ENCODE results near the gene TES. TPM values are rescaled to one million over a fixed set of nuclear protein-coding genes. Genes with fewer than 3 reads are reported as not detected.

TES gene
- total RNA-seq, 1 experiment from 2014 or later, result 120 TPM

- H3K4me2 ChIP-seq (ENCODE audit: low read length), result 0 out of 2 replicates have a peak overlapping the region, but pooled peaks have one; percentile 12
Measured at GRCh38 chr7:116265881-116266280, 55.5 kb downstream of the TES start.

GRCh38 chr7:116269466-116269865, 59.1 kb downstream of the TES start:
- H3K9ac ChIP-seq (ENCODE audit: low read length), result peak overlapping the region; percentile 3; the same call in 1 of the 2 replicates
- ChIA-PET POLR2A (ENCODE audit: unreplicated experiment) (no interaction called here), CTCF (no interaction called here)
- H3K36me3 ChIP-seq (ENCODE audit: low read depth, low read length), result no peaks in the 10 kb centered on the region
- no peaks in the 10 kb centered on the region for H3K9me2 ChIP-seq (replicated peaks; ENCODE audit: low read length)
- intact Hi-C loops (cut with micrococcal nuclease), result no loop called here
- no peaks in the 10 kb centered on the region for H3K79me2 ChIP-seq (ENCODE audit: low read length)
- ATAC-seq (peak; percentile 9; the same call in 1 of the 2 replicates), DNase-seq (peak; percentile 70)
- TF ChIP-seq CTCF (conservative IDR thresholded peaks at IDR 0.05; ENCODE audit: low read depth, low read length) (no peak), EZH2phosphoT487 (IDR thresholded peaks at IDR 0.05; ENCODE audit: borderline replicate concordance, low read length) (no peak), EZH2 (IDR thresholded peaks at IDR 0.05; ENCODE audit: low read length, unreplicated experiment) (no peak)
- peak overlapping the region; percentile 40 for H3K4me2 ChIP-seq (ENCODE audit: low read length)
- no peaks in the 10 kb centered on the region for H4K20me1 ChIP-seq (ENCODE audit: low read length)
- H2AFZ ChIP-seq (ENCODE audit: low read length), result peak overlapping the region; percentile 29; the same call in 1 of the 2 replicates
- no TSS peak for BruUV-seq (replicated peaks)
- peak overlapping the region; percentile 96 for H3K27ac ChIP-seq (ENCODE audit: low read length)
- H3F3A ChIP-seq (ENCODE audit: low read length, unreplicated experiment), result peaks cover 21% of the 10 kb centered on the region
- H3K9me3 ChIP-seq (ENCODE audit: low read length), result no peaks in the 10 kb centered on the region
- no peaks in the 10 kb centered on the region for H3K27me3 ChIP-seq (ENCODE audit: low read length)
- H3K4me1 ChIP-seq (ENCODE audit: insufficient read depth, low read length), result peaks cover 67% of the 10 kb centered on the region
- no peak overlapping the region for H3K4me3 ChIP-seq (ENCODE audit: low read length)

More at GRCh38 chr7:116265881-116266280, 55.5 kb downstream of the TES start:
- DNase-seq (peak; percentile 48), ATAC-seq (peak; percentile 28)
- no peaks in the 10 kb centered on the region for H3K9me2 ChIP-seq (replicated peaks; ENCODE audit: low read length)
- H3K27me3 ChIP-seq (ENCODE audit: low read length), result no peaks in the 10 kb centered on the region
- peak overlapping the region; percentile 37; the same call in 1 of the 2 replicates for H2AFZ ChIP-seq (ENCODE audit: low read length)
- no peaks in the 10 kb centered on the region for H3K79me2 ChIP-seq (ENCODE audit: low read length)
- no peaks in the 10 kb centered on the region for H3K36me3 ChIP-seq (ENCODE audit: low read depth, low read length)
- ChIA-PET CTCF (no interaction called here), POLR2A (ENCODE audit: unreplicated experiment) (no interaction called here)
- peak overlapping the region; percentile 31 for H3K27ac ChIP-seq (ENCODE audit: low read length)
- H3K9ac ChIP-seq (ENCODE audit: low read length), result no peak overlapping the region
- BruUV-seq (replicated peaks), result no TSS peak
- no peaks in the 10 kb centered on the region for H3F3A ChIP-seq (ENCODE audit: low read length, unreplicated experiment)
- peaks cover 36% of the 10 kb centered on the region for H3K4me1 ChIP-seq (ENCODE audit: insufficient read depth, low read length)
- intact Hi-C loops (cut with micrococcal nuclease), result no loop called here
- no peaks in the 10 kb centered on the region for H3K9me3 ChIP-seq (ENCODE audit: low read length)
- TF ChIP-seq EZH2 (IDR thresholded peaks at IDR 0.05; ENCODE audit: low read length, unreplicated experiment), result no peak
- no peak for TF ChIP-seq EZH2phosphoT487 (IDR thresholded peaks at IDR 0.05; ENCODE audit: borderline replicate concordance, low read length)
- TF ChIP-seq CTCF (conservative IDR thresholded peaks at IDR 0.05; ENCODE audit: low read depth, low read length), result no peak
- H4K20me1 ChIP-seq (ENCODE audit: low read length), result no peaks in the 10 kb centered on the region
- H3K4me3 ChIP-seq (ENCODE audit: low read length), result no peak overlapping the region
